Stomach smooth muscle (tissue), 2 donors: ENCODE results near the gene API5.

Experiments
- H3K27ac ChIP-seq: one replicate; pipeline ENCODE4 v1.7.0; 2013; ENCODE audit warnings: mild to moderate bottlenecking, low read length, inconsistent platforms
- H3K27me3 ChIP-seq, 2 donors: one replicate each; pipeline ENCODE4 v1.7.0; 2013; ENCODE audit warnings: low read length in 2 of 2; ENCODE audit not compliant: insufficient read depth in 2 of 2, control insufficient read depth in 1 of 2
- H3K36me3 ChIP-seq, 2 donors: one replicate each; pipeline ENCODE4 v1.7.0; 2013; ENCODE audit warnings: low read length in 2 of 2; ENCODE audit not compliant: control insufficient read depth in 2 of 2, insufficient read depth in 2 of 2
- H3K4me1 ChIP-seq: one replicate; pipeline ENCODE4 v1.7.0; 2013; ENCODE audit warnings: low read length; ENCODE audit not compliant: control insufficient read depth, insufficient read depth
- H3K4me3 ChIP-seq, 2 donors: one replicate each; pipeline ENCODE4 v1.7.0; 2013; ENCODE audit warnings: low read length in 2 of 2
- H3K9ac ChIP-seq, 2 donors: one replicate each; pipeline ENCODE4 v1.7.0; 2013; ENCODE audit warnings: low read length in 2 of 2, mild to moderate bottlenecking in 1 of 2
- H3K9me3 ChIP-seq, 2 donors: one replicate each; pipeline ENCODE4 v1.7.0; 2013; ENCODE audit warnings: low read length in 2 of 2; ENCODE audit not compliant: control insufficient read depth in 2 of 2
- donor health status: healthy.
- donor health status: Pancreatic carcinoma.

API5 gene

GRCh38 chr11:43359422-43359818 is 47.6 kb downstream of the API5 start:
- H3K36me3 ChIP-seq, result no peaks in the 10 kb centered on the region
- H3K9me3 ChIP-seq, result no peaks in the 10 kb centered on the region
- H3K4me3 ChIP-seq, result peak overlapping the region; percentile 93 to 100
- H3K27ac ChIP-seq, result peak overlapping the region; percentile 82
- no peaks in the 10 kb centered on the region for H3K27me3 ChIP-seq
- peak overlapping the region; percentile 90 to 94 for H3K9ac ChIP-seq
- peaks cover 18% of the 10 kb centered on the region for H3K4me1 ChIP-seq

DNA sequence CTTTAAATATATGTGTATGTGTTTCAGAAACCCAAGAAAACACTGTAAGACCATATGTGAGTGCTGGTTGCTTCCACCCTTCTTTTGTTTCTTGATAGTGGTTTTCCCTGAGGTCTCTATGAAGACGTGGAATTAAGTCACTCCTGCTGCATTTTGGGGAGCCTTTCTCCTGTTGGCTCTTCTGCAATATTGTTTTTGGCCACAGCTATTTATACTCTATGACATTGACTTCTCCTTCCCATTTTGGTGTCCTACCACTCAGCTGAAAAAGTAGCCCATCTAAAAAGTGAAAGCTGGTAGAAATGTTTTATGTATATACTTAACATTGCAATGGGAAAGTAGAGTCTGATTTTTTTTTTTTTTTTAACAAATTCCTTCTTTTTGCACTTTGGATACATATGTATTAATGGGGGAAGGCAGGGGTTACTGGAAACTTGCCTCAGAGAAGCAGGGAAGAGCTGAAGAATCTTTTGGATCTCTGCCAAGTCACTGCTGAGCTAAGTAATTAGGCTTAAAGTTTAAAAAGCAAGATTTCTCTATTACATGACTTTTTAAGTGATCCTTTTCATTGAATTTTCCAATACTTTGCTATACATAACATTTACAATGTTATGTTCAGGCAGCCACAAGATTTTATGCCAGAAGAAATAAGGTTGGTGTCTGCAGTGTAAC is 48.7 kb downstream of the API5 start:
- no peak overlapping the region for H3K27ac ChIP-seq
- no peaks in the 10 kb centered on the region for H3K9me3 ChIP-seq
- H3K4me3 ChIP-seq, result no peak overlapping the region
- peaks cover 18% of the 10 kb centered on the region for H3K4me1 ChIP-seq
- no peaks in the 10 kb centered on the region for H3K36me3 ChIP-seq
- H3K27me3 ChIP-seq, result no peaks in the 10 kb centered on the region
- H3K9ac ChIP-seq, result no peak overlapping the region

DNA sequence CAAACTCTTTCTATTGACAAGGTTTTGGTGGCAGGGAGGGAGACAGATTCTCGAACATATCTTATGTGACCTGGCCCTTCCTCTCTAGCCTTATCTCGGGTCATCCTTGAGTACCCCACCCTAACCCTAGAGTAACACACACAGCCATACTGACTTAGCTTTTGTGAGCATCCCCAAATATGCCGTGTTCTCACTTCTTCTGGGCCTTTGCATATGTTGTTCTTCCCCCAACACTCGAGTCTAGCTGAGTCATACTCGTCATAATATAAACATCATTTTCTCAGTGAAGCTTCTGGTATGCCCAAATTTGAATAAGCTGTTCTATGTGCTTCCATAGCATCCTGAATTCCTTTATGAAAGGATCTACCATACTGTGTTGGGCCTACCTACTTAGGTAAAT is 54.9 kb downstream of the API5 start:
- Histone ChIP-seq H3K9ac (no peak overlapping the region), H3K4me1 (no peaks in the 10 kb centered on the region), H3K4me3 (no peak overlapping the region), H3K9me3 (no peaks in the 10 kb centered on the region), H3K27ac (no peak overlapping the region), H3K36me3 (peaks cover 0 to 6% of the 10 kb centered on the region in 2 donors), H3K27me3 (no peaks in the 10 kb centered on the region)

DNA sequence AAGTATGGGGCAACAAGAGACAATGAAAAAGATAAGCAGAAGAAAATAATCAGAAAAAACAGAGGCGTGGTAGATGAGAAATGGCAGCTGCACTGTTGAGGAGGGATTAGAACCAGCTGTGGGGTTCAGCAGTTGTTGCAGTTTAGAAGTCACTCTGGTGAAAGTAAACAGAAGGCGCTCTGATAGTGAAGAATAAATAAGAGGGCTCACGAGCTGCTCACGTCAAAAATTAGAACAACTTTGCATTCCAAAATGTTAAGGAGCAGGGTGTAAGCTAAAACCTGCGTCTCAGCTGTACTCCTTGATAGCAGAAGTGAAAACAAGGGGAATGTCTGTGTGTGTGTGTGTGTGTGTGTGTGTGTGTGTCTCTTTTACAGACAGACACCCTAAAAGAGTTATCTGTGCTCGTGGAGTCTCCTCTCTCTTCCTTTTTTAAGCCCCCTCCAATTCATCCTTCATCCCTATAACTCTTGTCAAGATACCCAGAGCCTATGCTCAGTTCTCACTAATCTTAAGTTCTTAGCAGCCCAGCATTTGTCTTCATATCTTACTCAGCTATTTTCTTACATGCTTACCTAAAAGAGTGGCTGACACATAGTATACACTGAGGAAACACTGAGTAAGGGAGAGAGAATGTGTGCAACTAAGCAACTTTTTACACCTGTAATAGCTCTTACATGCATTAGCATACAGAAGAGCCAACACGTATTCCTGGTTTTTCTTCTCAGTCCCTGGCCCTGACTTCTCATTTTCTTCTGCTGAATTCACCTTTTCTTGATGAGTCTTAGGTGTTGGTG is 55.8 kb downstream of the API5 start:
- Histone ChIP-seq H3K27me3 (no peaks in the 10 kb centered on the region), H3K9me3 (no peaks in the 10 kb centered on the region), H3K27ac (no peak overlapping the region), H3K4me1 (no peaks in the 10 kb centered on the region), H3K9ac (no peak overlapping the region), H3K4me3 (no peak overlapping the region), H3K36me3 (peaks cover 0 to 6% of the 10 kb centered on the region in 2 donors)

DNA sequence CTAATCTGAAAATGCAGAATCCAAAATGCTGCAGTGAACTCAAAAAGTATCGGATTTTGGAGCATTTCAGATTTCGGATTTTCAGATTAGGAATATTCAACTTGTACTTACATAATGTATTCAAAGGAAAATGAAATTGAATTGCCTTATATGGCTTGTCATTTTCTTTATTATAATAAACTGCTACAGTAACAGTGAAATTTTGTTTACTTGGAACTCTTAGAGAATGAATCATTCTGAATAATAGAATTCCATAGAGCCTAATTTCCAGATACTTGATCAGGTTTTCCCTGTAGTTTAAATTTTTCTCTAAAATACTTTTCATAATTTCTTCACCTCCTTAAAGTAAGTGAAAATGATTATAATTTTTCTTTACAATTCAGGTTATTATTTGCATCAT is 64.3 kb downstream of the API5 start:
- Histone ChIP-seq H3K9ac (no peak overlapping the region), H3K27ac (no peak overlapping the region), H3K36me3 (peaks cover 2 to 4% of the 10 kb centered on the region in 2 donors), H3K4me3 (no peak overlapping the region), H3K9me3 (no peaks in the 10 kb centered on the region), H3K4me1 (no peaks in the 10 kb centered on the region), H3K27me3 (no peaks in the 10 kb centered on the region)

DNA sequence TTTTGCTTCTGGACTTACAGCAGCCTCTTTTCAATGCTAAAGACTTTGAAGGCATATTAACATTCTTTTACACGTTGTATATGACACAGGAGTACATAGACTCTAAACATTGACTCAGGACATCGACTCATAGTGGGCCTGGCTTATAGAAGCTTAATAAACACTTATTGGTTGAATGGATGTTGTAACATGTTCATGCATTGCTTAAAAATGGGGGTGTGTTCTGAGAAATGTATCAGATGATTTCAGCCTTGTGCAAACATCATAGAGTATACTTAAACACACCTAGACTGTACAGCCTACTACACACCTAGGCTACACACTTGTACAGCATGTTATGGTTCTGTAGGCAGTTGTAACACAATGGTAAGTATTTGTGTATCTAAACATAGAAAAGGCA is 64.8 kb downstream of the API5 start:
- Histone ChIP-seq H3K27ac (no peak overlapping the region), H3K36me3 (peaks cover 1 to 4% of the 10 kb centered on the region in 2 donors)

GRCh38 chr11:43377389-43377788 is 65.6 kb downstream of the API5 start:
- Histone ChIP-seq H3K36me3 (peaks cover 4% of the 10 kb centered on the region in 2 donors), H3K4me1 (no peaks in the 10 kb centered on the region), H3K4me3 (no peak overlapping the region), H3K27me3 (no peaks in the 10 kb centered on the region), H3K27ac (no peak overlapping the region), H3K9ac (no peak overlapping the region), H3K9me3 (no peaks in the 10 kb centered on the region)

More for the DNA sequence above, 64.8 kb downstream of the API5 start:
- no peak overlapping the region for H3K4me3 ChIP-seq
- no peaks in the 10 kb centered on the region for H3K9me3 ChIP-seq
- H3K9ac ChIP-seq, result no peak overlapping the region
- no peaks in the 10 kb centered on the region for H3K27me3 ChIP-seq
- no peaks in the 10 kb centered on the region for H3K4me1 ChIP-seq

DNA sequence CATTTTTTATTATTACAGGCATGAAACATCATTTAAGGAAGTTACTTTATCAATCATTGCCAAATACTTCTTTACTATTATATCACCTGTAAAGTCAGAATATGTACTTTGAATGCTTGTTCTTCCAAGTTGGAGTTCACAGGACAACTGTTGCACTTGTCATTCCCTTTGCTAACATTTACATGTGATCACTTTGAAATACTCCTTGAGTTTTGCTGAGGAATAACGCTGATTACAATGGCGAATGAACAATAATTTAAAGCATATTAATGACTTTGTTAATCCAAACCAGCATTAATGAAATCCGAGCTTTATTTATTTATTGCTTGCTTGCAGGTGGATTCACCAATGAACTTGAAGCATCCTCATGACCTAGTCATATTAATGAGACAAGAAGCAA is 67.1 kb downstream of the API5 start:
- H3K4me1 ChIP-seq, result no peaks in the 10 kb centered on the region
- H3K4me3 ChIP-seq, result no peak overlapping the region
- H3K27ac ChIP-seq, result no peak overlapping the region
- no peak overlapping the region for H3K9ac ChIP-seq
- H3K9me3 ChIP-seq, result no peaks in the 10 kb centered on the region
- no peaks in the 10 kb centered on the region for H3K27me3 ChIP-seq
- H3K36me3 ChIP-seq, result peaks cover 4% of the 10 kb centered on the region in 2 donors

GRCh38 chr11:43381802-43382201 is 70.0 kb downstream of the API5 start:
- no peak overlapping the region for H3K4me3 ChIP-seq
- H3K4me1 ChIP-seq, result no peaks in the 10 kb centered on the region
- H3K36me3 ChIP-seq, result peaks cover 4% of the 10 kb centered on the region in 2 donors
- no peak overlapping the region for H3K27ac ChIP-seq
- no peaks in the 10 kb centered on the region for H3K27me3 ChIP-seq
- no peaks in the 10 kb centered on the region for H3K9me3 ChIP-seq
- H3K9ac ChIP-seq, result no peak overlapping the region

DNA sequence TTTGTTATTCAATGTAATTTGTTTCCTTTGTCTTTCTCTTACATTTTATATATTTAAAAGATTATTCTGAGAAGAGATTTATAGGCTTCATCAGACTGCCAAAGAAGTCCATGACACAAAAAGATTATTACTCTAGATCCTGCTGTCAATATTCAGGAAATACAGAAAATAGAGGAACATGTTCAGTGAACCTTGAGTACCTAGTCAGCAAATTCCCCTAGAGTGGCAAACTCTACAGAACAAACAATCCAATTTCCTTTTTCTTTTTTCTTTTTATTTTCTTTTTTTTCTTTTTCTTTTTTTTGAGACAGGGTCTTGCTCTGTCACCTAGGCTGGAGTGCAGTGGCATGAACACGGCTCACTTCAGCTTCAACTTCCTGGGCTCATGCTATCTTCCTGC is 70.8 kb downstream of the API5 start:
- no peak overlapping the region for H3K9ac ChIP-seq
- no peak overlapping the region for H3K27ac ChIP-seq
- H3K36me3 ChIP-seq, result peaks cover 4% of the 10 kb centered on the region in 2 donors
- H3K9me3 ChIP-seq, result no peaks in the 10 kb centered on the region
- H3K27me3 ChIP-seq, result no peaks in the 10 kb centered on the region
- H3K4me1 ChIP-seq, result no peaks in the 10 kb centered on the region
- H3K4me3 ChIP-seq, result no peak overlapping the region

DNA sequence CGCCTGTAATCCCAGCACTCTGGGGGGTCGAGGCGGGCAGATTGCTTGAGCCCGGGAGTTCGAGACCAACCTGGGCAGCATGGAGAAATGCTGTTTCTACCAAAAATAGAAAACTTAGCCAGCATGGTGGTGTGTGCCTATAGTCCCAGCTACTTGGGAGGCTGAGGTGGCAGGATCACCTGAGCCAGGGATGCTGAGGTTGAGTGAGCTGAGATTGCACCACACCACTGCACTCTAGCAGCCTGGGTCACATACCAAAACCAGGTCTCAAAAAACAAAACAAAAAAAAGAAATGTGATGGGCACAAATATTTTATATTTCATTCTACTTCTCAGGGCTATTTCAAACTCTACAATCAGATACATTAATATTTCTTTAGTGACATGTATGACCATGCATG is 72.6 kb downstream of the API5 start:
- Histone ChIP-seq H3K27ac (no peak overlapping the region), H3K4me1 (no peaks in the 10 kb centered on the region), H3K27me3 (no peaks in the 10 kb centered on the region), H3K4me3 (no peak overlapping the region), H3K9ac (no peak overlapping the region), H3K36me3 (peaks cover 0 to 4% of the 10 kb centered on the region in 2 donors), H3K9me3 (no peaks in the 10 kb centered on the region)
